Suprapubic skin (tissue), 4 donors: Measurements from ENCODE around the gene DSE. TPM values are rescaled to one million over a fixed set of nuclear protein-coding genes. Genes with fewer than 3 reads are reported as not detected.

Experiments
- DNase-seq, 2 donors: peaks; one replicate each; pipeline ENCODE4 v3.0.0-alpha.2; 2019; ENCODE audit warnings: low spot score in 2 of 2
- H3K27ac ChIP-seq: fragments of 200-600 bp; sonication (generic); one replicate; pipeline ENCODE4 v1.5.1; 2019
- H3K27me3 ChIP-seq: fragments of 200-600 bp; sonication (generic); one replicate; pipeline ENCODE4 v1.5.1; 2019
- H3K36me3 ChIP-seq: fragments of 200-600 bp; sonication (generic); one replicate; pipeline ENCODE4 v1.5.1; 2019
- H3K4me1 ChIP-seq: fragments of 200-600 bp; sonication (generic); one replicate; pipeline ENCODE4 v1.5.1; 2019
- H3K4me3 ChIP-seq: fragments of 200-600 bp; sonication (generic); one replicate; pipeline ENCODE4 v1.5.1; 2019; ENCODE audit warnings: mild to moderate bottlenecking
- H3K9me3 ChIP-seq: fragments of 200-600 bp; sonication (generic); one replicate; pipeline ENCODE4 v1.5.1; 2019
- EP300 ChIP-seq: sonication (generic); formaldehyde crosslinking; IDR thresholded peaks from one replicate; pipeline ENCODE4 v1.6.1; 2017; ENCODE audit warnings: antibody characterized with exemption
- POLR2A ChIP-seq, 2 donors: fragments of 450-650 bp; IDR thresholded peaks; one replicate each; pipeline ENCODE4 v1.6.1; 2017; ENCODE audit warnings: antibody characterized with exemption in 2 of 2, mild to moderate bottlenecking in 2 of 2, moderate library complexity in 2 of 2
- POLR2AphosphoS5 ChIP-seq, 3 donors: sonication (generic); formaldehyde crosslinking; IDR thresholded peaks; one replicate each; pipeline ENCODE4 v1.6.1; 2017; ENCODE audit warnings: antibody characterized with exemption in 3 of 3
- WGBS: methylation state at CpG from one replicate; pipeline ENCODE4 v1.1.5; 2018; 5-methylcytosine and 5-hydroxymethylcytosine counted together
- total RNA-seq, 4 donors: library from RNA; depleted of rRNA; stranded (reverse); fragments of >200 nt; gene quantifications; one replicate each; pipeline ENCODE4 v1.1.0, GENCODE V29; 2016
- TF ChIP-seq, protein P1 (sequence below), 2 donors: fragments of 200-600 bp in 1 of 2; fragments of 450-650 bp in 1 of 2; sonication (generic) in 1 of 2; IDR thresholded peaks; one replicate each; pipeline ENCODE4 v1.5.1; 2016 to 2019; ENCODE audit warnings: antibody characterized with exemption in 2 of 2, mild to moderate bottlenecking in 1 of 2, moderate library complexity in 1 of 2

Gene DSE
- total RNA-seq, 4 donors from 2014 or later = 36.0 to 40.0 (median 37.2) TPM

GRCh38 chr6:116373940-116374339 lies 3.2 kb downstream of the DSE start:
- no peak overlapping the region for H3K4me3 ChIP-seq
- peak overlapping the region; percentile 42 for H3K27ac ChIP-seq
- TF ChIP-seq POLR2AphosphoS5 (IDR thresholded peaks at IDR 0.05) (no peak), POLR2A (IDR thresholded peaks at IDR 0.05) (no peak), EP300 (no peak)
- TF ChIP-seq, protein P1, sequence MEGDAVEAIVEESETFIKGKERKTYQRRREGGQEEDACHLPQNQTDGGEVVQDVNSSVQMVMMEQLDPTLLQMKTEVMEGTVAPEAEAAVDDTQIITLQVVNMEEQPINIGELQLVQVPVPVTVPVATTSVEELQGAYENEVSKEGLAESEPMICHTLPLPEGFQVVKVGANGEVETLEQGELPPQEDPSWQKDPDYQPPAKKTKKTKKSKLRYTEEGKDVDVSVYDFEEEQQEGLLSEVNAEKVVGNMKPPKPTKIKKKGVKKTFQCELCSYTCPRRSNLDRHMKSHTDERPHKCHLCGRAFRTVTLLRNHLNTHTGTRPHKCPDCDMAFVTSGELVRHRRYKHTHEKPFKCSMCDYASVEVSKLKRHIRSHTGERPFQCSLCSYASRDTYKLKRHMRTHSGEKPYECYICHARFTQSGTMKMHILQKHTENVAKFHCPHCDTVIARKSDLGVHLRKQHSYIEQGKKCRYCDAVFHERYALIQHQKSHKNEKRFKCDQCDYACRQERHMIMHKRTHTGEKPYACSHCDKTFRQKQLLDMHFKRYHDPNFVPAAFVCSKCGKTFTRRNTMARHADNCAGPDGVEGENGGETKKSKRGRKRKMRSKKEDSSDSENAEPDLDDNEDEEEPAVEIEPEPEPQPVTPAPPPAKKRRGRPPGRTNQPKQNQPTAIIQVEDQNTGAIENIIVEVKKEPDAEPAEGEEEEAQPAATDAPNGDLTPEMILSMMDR (IDR thresholded peaks at IDR 0.05) = no peak
- H3K27me3 ChIP-seq = no peaks in the 10 kb centered on the region
- 52% methylated on average over 1 of the region's 1 CpG for WGBS
- H3K9me3 ChIP-seq = no peaks in the 10 kb centered on the region
- no peaks in the 10 kb centered on the region for H3K36me3 ChIP-seq
- peaks cover 50% of the 10 kb centered on the region for H3K4me1 ChIP-seq
- no peak for DNase-seq

DNA sequence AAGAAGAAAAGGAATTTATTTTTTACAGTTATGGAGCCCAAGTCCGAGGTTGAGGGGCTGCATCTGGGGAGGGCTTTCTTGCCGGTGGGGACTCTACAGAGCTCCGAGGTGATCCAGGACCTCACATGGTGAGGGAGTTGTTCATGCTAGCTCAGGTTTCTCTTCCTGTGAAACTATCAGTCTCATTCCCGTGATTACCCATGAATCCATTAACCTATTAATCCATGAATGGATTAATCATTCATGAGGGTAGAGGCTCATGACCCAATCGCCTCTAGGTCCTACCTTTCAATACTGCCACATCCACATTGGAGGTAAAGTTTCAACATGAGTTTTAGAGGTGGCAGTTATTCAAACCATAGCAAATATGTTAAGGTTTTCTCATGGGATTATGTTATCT lies 3.8 kb downstream of the DSE start:
- H3K27ac ChIP-seq = peak overlapping the region; percentile 42
- 53% methylated on average over 5 of the region's 5 CpGs for WGBS
- no peak for DNase-seq

DNA sequence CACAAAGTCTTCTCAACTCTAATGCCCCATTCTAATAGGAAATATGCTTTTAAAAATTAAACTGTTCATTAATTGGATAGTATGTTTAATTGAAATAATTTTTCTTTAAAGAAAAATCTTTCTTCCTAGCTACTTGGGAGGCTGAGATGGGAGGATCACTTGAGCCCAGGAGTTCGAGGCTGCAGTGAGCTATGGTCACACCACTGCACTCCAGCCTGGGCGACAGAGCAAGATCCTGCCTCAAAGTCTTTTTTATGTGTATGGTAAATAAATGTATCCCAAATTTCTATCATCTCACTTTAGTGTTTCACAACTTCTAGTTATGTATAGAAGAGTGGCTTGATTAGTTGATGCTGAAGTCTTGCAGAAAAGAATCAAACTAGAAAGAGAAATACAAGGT lies 4.5 kb downstream of the DSE start:
- 88% methylated on average over 2 of the region's 2 CpGs for WGBS
- Histone ChIP-seq H3K9me3 (no peaks in the 10 kb centered on the region), H3K4me3 (no peak overlapping the region), H3K27me3 (no peaks in the 10 kb centered on the region), H3K27ac (no peak overlapping the region), H3K4me1 (peaks cover 41% of the 10 kb centered on the region), H3K36me3 (no peaks in the 10 kb centered on the region)
- TF ChIP-seq EP300 (no peak), POLR2AphosphoS5 (IDR thresholded peaks at IDR 0.05) (no peak), POLR2A (IDR thresholded peaks at IDR 0.05) (no peak)
- TF ChIP-seq, protein P1 (IDR thresholded peaks at IDR 0.05) = no peak
- no peak for DNase-seq

More for the DNA sequence above, 3.8 kb downstream of the DSE start:
- Histone ChIP-seq H3K4me1 (peaks cover 47% of the 10 kb centered on the region), H3K27me3 (no peaks in the 10 kb centered on the region), H3K36me3 (no peaks in the 10 kb centered on the region), H3K9me3 (no peaks in the 10 kb centered on the region), H3K4me3 (no peak overlapping the region)
- TF ChIP-seq POLR2AphosphoS5 (IDR thresholded peaks at IDR 0.05) (no peak), POLR2A (IDR thresholded peaks at IDR 0.05) (no peak), EP300 (no peak)
- TF ChIP-seq, protein P1 (IDR thresholded peaks at IDR 0.05) = no peak

DNA sequence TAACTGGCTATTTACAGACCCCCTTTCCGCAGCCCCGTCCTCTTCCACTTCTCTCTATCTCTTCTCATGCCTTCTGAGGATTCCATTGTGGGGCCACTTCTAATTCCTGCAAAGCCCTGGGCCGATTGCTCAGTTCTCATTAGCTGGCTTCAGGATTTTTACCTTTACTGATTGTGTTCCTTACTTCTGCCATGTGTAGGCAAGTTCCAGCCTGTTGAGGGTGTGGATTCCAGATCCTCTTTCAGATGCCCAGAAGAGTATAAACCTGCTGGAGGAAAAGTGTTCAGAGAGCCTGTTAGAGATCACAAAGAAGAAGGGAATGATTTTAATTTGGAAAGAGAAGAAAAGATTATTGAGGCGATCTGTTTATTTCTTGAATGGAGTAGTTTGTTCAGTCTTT lies 5.4 kb downstream of the DSE start:
- 57% methylated on average over 4 of the region's 4 CpGs for WGBS
- no peak for TF ChIP-seq POLR2A (IDR thresholded peaks at IDR 0.05)
- TF ChIP-seq POLR2AphosphoS5 (IDR thresholded peaks at IDR 0.05) = no peak
- no peak for TF ChIP-seq EP300
- peak overlapping the region; percentile 31 for H3K27ac ChIP-seq

DNA sequence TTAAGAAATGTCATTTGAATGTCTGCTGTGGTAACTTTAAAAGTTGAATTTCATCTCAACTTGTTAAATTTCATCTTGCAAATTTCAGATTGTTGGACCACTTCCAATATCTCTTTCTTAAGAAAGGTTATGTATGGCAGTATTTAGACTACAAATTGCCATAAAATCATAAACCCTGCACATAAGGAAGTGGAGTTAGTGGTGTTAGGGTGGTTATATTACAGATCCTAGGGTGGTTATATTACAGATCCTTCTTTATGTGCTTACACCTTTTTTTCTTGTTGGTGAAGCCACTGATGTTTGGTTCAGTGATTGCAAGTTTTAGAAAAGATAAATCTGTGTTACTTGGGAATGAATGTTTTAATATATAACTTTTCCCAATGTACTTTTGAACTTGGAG lies 9.0 kb downstream of the DSE start:
- DNase-seq = no peak
- no peak for TF ChIP-seq POLR2AphosphoS5 (IDR thresholded peaks at IDR 0.05)
- TF ChIP-seq, protein P1 (IDR thresholded peaks at IDR 0.05) = no peak
- no peak for TF ChIP-seq POLR2A (IDR thresholded peaks at IDR 0.05)
- no peak for TF ChIP-seq EP300
- Histone ChIP-seq H3K4me1 (peaks cover 24% of the 10 kb centered on the region), H3K4me3 (no peak overlapping the region), H3K9me3 (no peaks in the 10 kb centered on the region), H3K27me3 (no peaks in the 10 kb centered on the region), H3K36me3 (no peaks in the 10 kb centered on the region), H3K27ac (no peak overlapping the region)

More for the DNA sequence above, 5.4 kb downstream of the DSE start:
- H3K4me3 ChIP-seq = no peak overlapping the region
- H3K9me3 ChIP-seq = no peaks in the 10 kb centered on the region
- DNase-seq = no peak
- H3K36me3 ChIP-seq = no peaks in the 10 kb centered on the region
- no peaks in the 10 kb centered on the region for H3K27me3 ChIP-seq
- H3K4me1 ChIP-seq = peaks cover 45% of the 10 kb centered on the region

DNA sequence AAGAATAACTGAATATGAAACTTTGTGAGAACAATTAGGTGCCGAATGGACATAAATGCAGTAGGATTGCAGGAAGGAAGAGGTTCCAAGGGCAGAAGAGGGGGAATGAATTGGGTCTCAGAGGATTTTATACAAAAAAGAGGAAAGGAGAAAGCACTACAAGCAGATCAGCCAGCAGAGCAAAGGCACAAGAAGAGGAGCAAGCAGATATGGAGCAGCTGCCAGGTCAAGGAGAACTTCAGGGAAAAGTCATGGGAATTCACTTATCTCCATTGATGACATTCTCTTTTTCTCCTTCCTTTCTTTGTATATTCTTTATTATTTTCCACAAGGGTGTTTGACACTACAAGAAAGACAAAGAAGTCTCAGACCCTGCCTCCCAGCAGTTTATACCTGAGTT lies 9.6 kb downstream of the DSE start:
- Histone ChIP-seq H3K36me3 (no peaks in the 10 kb centered on the region), H3K27me3 (no peaks in the 10 kb centered on the region), H3K4me3 (no peak overlapping the region), H3K4me1 (peaks cover 26% of the 10 kb centered on the region), H3K9me3 (no peaks in the 10 kb centered on the region), H3K27ac (no peak overlapping the region)
- no peak for TF ChIP-seq POLR2A (IDR thresholded peaks at IDR 0.05)
- TF ChIP-seq POLR2AphosphoS5 (IDR thresholded peaks at IDR 0.05) = no peak
- TF ChIP-seq, protein P1 (IDR thresholded peaks at IDR 0.05) = no peak
- TF ChIP-seq EP300 = no peak
- DNase-seq = no peak
- 65% methylated on average over 1 of the region's 1 CpG for WGBS
